GM21717 (cell line): ENCODE results near the gene ADAMTS1.
"Not testable (repeated sequence)": the region's sequence is repeated elsewhere in the genome, so short reads cannot be mapped to it uniquely, and the experiment has no call there.

Experiments used
- ATAC-seq: cut with Tn5 transposase; IDR thresholded peaks from one replicate; pipeline ENCODE4 v1.9.1; 2021; ENCODE audit warnings: mild to moderate bottlenecking, moderate library complexity; ENCODE audit not compliant: unreplicated experiment

ADAMTS1 gene

DNA sequence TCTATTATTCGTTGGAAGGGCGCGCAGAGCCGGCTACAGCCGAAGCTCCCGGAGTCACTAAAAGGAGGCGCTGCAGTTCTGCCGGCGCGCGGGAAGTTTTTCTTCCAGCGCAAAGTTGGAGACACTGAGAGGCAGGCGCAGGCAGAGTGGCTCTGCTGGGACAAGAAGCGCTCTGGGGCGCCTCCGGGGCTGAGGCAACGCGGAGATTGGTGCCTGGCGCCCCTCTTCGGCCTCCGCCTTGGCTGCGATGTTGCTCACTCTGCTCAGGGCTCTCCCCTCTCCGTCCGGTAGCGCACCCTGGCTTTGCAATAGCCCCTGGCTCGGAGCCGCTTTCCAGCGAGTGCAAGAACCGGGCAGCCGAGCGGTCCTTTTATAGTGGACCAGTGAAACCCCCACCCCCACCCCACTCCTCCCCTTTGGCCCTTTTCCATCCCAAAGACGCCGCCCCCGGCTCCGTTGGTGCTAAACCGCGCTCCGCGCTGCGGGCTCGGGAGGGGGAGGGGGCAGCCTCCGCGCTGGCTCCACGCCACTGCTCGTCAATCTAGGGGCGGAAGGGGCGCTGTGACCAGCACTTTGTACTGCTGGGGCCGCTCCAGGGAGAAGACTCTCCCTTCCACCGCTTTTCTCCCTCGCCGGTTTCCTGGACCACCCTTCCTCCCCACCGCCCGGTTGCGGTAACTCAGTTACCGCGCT, at the start of gene ADAMTS1:
Gene ADAMTS1, minus strand, starts transcription at position 344 of the 693 bp plus-strand sequence. CDS start 455 bp downstream, outside the sequence.
- ATAC-seq: no peak

DNA sequence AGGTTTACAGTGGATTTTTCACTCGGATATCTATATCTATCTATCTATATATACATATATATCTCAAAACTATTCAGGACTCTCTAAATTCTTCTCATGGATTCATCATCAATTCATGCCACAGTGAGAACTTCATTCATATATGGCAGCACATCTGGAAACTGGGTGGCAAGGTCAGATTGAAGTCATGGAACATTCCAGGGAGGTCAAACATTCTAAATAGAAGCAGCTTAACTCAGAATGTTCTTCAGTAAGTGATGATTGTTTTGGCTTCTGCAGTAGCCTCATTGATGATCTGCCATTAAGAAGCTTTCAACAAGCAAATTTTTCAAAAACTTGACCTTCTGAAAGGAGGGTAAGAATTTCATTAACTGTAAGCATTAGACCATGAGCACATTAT, 46.9 kb upstream of the ADAMTS1 start:
- ATAC-seq: no peak

DNA sequence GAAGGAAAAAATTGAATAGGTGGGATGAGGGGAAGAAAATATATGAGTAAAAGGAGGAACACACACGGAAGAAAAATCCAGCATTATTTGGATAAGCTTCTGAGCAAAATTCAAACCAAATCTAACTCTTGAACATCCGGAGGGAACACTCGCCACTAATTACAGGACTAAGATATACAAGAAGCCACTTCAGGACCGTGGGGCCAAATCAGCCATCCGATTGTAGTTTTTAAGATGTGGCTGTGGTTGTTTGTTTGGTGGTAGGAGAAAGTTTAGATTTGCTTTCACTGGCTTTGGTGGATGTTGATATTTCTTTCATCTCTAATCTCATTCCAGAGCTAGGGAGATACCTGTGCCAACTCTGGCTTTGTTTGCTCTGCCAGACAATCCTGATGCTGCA, 43.7 kb upstream of the ADAMTS1 start:
- ATAC-seq: no peak

DNA sequence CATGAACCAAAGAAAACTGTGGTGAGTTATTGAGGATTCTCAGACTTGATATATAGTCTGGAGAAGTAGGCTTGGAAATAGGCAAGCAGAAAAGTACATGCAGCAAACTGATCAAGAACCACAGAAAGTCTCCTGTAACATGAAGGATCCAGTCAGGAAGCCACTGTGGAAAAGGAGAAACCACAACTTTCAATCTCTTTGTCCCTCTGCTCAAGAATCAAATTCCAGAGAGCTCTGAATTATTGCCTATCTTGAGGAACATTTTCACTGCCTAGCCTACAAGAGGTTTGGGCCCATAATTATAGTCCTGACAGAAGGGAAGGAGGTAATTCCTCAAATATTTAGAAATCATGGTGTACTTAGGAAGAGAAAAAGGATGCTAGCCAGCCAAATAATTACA, 43.0 kb upstream of the ADAMTS1 start:
- no peak for ATAC-seq

DNA sequence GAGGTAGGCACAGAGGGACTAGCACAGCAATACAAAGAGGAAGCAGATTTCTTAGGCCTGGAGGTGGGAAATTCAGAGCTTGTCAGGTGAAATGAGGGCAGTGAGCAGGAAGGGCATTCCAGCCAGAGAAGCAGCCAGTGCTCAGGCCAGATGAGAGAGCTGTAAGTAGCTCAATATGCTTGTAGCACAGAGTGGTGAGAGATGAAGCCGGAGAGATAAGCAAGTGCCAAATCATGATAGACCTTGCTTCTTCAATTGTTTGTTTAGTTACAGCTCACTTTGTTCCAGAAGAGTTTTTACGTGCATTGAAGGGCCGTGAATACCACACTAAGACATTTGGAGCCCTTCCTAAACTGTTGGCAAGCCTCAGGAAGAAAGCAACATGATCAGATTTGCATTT, 42.0 kb upstream of the ADAMTS1 start:
- ATAC-seq: no peak

DNA sequence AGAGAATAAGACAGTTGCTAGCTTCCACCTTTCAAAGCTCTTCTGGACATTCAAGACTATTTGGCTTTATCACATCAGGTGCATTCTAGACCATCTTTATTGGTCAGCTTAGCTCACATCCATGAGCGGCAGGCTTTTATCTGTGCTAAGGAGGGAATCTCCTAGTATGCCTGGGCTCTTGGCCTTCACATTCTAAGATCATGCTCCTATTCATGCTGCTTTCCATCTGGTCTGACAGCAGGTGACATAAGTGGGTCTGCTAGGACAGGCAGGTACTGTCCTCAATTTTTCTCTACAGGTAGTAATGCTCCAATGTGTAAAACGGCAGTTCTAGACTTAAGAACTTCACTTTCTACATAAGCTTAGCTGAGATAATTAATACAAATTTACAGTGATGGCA, 39.2 kb upstream of the ADAMTS1 start:
- ATAC-seq: no peak

DNA sequence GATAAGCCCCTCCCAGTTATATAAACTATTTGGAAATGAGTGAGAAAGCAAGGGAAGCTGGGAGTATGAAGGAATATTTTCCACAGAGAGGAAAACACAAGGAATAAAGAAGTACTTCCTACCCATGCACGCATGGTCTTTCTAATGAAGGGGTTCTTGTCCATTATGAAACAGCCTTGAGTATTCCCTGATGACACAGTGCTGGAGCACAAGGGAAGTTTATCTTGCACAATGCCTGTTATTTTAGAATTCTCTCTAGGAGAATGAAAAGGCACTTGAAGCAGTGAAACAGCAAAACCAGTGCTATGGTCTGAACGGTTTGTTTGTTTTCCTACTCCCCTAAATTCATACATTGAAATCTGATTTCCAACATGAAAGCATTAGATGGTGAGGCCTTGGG, 38.6 kb upstream of the ADAMTS1 start:
- ATAC-seq: no peak

DNA sequence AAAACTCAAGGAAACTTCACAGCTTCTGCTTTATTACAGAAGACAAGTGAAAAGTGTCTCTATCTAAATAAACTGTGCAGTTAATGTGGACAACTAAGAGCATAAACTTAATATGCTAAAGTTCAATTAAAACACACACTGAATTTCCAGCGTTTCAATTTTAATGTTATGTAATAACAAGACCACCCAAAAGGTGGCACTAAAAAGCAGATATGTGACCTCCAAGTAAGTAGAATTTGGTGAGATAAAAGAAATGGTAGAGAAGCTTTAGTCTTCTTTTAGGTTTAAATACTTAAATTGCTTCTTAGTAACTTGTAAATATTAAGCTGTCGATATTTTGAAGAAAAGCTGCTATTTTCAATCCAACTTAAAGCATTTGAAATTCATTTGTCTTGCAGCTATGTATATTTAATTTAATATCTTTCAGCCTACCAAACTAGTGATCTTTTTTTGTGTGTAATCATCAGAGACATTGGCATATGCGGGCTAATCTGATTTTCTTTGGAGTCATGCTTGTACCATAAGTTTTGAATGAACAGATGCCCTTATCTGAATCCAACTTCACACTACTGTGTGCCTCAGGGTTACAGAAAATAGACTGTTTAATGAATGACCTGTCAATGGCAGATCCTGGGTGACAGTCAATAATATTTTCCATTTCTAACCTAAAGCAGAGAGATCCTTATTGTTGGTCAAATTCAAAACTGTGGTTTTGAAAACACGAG, 36.5 kb upstream of the ADAMTS1 start:
- ATAC-seq: no peak

DNA sequence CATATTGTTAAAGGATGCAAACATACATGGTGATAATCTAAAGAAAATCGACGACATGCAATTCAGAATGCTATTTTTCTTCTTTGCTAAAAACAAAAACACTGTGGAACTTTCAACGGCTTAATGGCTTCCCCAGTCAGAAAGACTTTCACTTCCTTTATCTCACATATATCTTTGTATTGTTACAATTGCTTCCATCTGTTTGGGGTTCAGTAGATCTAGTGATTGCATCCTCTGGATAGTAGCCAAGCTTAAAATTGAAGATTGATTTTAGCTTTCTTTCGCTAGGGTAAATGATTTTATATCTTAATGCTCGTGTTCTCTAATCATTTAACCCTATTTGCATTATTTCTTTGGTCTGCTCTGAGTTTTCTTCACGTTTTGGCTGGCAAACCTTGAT, 31.8 kb upstream of the ADAMTS1 start:
- ATAC-seq: no peak

DNA sequence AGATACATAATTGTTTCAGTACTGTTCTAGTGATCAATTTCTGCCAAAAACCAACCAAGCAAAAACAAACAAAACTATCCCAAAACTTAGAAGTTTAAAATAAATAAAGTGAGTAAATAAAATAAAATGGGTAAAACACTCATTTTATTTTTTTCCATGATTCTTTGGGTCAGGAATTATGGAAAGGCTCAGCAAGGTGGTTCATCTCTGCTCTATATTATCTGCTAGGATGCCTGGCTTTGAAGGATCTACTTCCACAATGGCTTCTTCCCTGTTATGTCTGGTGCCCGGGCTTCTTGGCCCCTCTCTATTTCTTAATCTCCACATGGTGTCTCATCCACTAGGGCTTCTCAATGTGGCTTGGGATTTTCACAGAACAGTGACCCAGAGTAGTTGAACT, 29.1 kb upstream of the ADAMTS1 start:
- no peak for ATAC-seq

DNA sequence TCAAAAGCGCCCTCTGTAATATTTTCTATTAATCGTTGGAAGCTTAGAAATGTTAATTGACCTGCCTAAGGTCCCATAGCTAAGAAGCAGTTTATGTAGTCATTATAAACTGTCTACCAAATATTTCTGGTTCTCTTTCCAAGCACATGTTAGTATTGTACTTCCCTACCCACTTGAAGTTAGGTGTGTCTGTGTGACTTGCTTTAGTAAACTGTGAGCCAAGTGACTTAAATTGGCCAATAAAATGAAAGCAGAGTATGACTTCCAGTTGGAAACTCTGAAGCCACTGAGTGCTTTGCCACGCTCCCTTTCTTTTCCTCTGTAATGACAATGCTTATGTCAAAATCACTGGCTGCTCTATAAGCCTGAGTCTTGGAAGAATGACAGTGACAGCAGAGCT, 20.6 kb upstream of the ADAMTS1 start:
- ATAC-seq: no peak

DNA sequence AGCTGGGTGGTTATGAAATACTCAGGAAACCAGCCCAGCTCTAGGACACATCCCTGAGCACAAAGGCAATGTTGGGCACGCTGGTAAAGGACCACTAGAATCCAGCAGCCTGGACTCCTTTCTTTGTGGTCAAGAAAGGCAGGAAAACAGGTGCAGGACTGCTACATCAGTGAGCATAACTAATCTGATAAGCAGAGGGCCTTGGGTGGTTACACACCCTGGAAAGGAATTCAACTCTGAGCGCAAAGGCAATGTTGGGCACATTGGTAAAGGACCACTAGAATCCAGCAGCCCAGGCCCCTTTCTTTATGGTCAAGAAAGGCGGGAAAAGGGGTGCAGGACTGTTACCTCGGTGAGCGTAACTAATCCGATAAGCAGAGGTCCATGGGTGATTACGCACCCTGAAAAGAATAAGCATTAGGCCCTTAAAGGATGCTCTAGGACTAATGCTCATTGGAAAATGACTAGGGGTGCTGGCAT, 11.7 kb upstream of the ADAMTS1 start:
- not testable (repeated sequence) for ATAC-seq

DNA sequence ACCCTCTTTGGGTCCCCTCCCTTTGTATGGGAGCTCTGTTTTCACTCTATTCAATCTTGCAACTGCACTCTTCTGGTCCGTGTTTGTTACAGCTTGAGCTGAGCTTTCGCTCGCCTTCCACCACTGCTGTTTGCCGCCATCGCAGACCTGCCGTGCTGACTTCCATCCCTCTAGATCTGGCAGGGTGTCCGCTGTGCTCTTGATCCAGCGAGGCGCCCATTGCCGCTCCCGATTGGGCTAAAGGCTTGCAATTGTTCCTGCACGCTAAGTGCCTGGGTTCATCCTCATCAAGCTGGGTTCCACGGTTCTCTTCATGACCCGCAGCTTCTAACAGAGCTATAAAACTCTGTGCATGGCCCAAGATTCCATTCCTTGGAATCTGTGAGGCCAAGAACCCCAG, 9.5 kb upstream of the ADAMTS1 start:
- ATAC-seq: not testable (repeated sequence)

DNA sequence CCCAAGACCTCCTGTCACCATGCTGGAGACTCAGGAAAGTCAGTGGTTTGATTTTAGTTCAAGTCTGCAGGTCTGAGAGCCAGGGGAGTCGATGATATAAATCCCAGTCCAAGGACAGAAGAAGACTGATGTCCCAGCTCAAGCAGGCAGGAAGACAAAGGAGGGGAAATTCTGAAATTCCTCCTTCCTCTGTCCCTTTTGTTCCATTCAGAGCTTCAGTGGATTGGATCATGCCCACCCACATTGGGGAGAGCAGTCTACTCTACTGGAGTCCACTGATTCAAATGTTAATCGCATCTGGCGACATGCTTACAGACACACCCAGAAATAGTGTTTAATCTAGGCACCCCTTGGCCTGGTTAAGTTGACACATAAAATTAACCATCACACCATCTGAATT, 7.2 kb upstream of the ADAMTS1 start:
- no peak for ATAC-seq

DNA sequence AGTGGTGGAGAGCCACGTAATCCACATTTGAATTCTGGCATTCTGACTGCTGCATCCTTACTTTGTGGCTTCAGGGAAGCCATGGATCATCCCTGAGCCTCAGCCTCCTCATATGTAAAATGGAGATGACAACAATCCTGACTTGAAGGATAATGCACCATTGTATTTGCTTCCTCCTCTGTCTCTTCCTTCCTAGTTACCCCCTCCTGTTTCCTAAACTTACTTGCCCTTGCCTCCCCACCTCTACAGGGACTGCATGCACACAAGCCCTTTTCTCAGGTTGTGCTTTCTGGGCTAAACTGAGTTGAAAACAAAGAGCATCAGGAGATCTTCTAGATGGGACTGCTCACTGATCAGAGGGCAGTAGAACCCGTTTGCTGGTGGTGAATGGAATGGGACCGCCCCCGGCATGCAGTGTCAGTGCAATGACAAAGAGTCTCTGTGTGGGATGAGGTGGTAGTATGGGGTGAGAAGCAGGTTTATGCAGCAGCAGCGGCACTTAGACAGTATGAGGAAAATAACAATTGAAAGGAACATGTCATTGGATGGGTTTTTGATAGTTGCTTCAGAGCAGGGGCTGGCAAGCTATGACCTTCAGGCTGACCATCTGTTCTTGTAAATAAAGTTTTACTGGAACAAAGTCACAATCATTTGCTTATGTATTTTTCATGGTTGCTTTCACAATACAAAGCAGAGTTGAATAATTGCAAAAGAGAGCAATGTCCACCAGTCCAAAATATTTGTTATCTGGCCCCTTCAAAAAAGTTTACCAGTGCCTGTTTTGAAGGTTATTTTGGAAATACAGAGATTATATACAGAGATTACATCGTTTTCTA, 6.1 kb upstream of the ADAMTS1 start:
- ATAC-seq: no peak

DNA sequence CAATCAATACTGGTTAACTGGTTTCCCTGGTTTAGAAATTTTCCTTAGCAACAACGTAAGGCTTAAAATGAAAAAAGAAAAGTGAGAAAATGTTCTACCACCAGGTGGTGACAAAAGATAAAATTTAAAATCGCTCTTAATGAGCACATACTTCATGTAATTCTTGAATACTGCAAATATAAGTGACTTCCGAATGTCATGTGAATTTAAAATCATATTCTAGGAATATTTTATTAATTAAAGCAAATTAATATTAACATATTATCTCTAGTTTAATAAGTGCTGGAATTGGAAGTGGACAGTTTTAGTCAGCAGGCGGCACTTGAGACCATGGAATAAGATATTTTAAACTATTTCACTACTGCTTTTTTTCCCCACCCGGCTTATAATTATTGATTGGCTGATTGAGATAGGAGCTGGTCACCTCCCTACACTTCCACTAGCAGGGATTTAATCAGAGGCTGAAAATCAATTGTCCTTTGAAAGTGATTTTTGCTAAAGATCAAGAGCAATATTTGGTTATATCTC, 5.0 kb upstream of the ADAMTS1 start:
- ATAC-seq: no peak

DNA sequence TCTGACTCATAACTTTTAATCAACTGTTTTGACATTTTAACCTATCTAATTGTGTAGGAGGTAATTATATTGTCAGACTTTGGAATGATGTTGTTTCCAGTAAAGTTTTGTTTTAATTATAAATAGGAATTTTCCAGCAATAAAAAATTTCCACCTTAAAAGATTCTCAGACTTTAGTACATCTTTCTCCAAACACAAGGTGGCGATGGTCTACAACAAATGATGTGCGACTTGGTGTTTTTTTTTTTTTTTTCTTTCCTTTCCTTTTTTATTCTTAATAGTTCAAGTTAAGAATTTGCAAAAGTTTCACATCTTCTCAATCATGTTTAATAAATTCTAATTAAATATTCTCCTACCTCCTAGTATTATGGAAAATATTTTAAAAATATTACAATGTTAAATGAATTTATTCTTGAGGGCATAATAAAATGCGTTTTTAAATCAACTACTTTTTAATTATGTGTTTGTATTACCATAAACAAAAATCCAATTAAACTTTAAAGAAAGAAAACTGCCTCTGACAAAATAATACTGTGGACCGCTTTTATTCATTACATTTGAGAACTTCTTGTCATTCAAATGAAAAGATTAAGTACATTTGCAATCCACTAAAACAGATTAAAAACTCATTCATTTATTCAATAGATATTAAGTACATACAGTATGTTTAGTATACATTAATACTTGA, 4.4 kb upstream of the ADAMTS1 start:
- ATAC-seq: no peak

DNA sequence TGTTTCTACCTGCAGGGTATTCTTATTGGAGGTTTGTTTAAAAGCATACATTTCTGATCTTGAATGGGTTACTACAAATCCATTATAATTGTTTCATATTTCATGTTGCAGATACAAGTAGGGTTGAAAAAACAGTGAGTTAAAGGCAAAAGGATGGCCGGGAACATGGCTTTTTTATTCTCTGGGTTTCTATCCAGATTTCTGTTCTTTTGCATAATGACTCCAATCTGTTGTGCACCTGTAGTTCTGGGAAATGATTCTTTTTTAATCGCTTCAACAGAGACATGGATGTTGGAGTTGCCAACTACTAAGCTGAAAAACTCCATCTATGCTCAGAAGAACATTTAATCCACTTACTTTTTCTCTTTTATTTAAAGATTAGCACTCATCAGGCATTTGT, 2.7 kb upstream of the ADAMTS1 start:
- no peak for ATAC-seq

DNA sequence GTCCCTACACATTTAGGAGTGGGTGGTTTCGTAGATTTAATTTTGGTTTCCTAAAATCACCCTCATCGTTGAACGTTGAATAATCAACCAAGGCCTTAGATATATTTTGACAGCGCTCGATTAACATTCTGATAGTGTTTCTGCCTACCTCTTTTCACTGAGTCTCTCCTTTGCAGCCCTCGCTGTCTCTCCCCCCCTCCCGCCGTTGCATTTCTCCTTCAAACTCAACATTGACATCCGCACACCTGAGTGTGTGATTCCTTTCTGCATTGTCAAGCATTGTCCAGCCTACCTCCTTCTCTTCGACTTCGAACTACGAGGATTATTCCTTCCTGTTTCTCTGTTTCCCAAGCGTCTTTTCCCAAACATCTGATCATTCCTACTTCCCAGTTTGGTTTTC, 1.8 kb upstream of the ADAMTS1 start:
- no peak for ATAC-seq

DNA sequence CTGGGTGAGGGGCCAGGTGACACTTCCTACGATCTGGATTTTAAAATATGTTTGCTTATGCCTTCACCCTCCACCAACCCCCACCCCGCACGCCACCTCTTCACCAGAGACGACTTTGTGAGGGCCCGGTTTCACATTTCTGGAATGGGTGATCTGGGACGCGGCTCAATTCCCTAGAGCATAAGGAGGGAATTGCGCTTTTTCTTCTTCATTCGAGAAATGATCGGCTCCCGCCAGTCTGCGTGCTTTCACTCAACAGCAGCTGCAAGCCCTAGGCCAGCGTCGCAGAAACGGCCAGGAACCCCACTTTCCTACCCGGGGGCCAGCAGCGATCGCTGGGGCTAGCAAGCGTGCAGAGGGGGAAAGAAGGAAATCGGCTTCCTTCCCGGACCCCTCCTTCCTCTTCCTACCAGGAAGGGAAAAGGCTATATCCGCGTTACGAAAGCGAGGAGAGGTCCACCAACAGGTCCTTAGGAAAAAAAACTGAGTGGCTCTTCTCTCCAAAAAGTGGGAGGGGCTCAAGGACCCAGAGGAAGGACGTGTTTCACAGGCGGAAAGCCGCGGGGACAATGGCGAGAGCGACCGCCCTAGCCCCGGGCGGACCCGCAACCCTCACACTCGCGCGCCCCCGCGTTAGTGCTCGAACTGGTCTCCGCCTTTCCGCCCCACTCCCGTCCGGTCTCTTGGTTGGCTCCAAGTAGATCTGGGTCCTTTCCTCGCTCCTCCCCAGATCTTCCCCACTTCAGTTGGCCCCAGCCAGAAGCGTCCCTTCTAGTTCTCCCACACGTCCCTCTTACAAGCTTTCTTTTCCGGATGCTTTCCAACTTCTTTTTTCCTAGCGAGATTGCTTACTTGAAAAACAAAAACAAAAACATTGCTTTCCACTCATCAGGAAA, 1.1 kb upstream of the ADAMTS1 start:
- no peak for ATAC-seq
